H1 (cell line): ENCODE measurements around the gene KCTD21. TPM values are rescaled to one million over a fixed set of nuclear protein-coding genes. Genes with fewer than 3 reads are reported as not detected.

Source experiments
- BACH1 ChIP-seq: IDR thresholded peaks from 2 replicates; pipeline ENCODE4 v1.6.1; 2012; ENCODE audit warnings: low read length, improper control_type of control experiment
- CHD7 ChIP-seq: fragments of 300-600 bp; sonication (generic); IDR thresholded peaks from 2 replicates; pipeline ENCODE4 v1.7.1; 2012; ENCODE audit warnings: low read length, moderate library complexity, mild to moderate bottlenecking, inconsistent platforms; ENCODE audit not compliant: insufficient replicate concordance
- FOSL1 ChIP-seq: IDR thresholded peaks from 2 replicates; pipeline ENCODE4 v1.6.1; 2011; ENCODE audit warnings: mild to moderate bottlenecking, low read depth, low read length, moderate library complexity; ENCODE audit not compliant: insufficient read depth
- POLR2A ChIP-seq, 2 experiments: IDR thresholded peaks; 1 replicate in 1 of 2; 2 replicates in 1 of 2; pipeline ENCODE4 v1.6.1; 2011; ENCODE audit warnings: low read depth in 2 of 2, low read length in 2 of 2, mild to moderate bottlenecking in 2 of 2; ENCODE audit errors: control extremely low read depth in 1 of 2
- SP4 ChIP-seq: IDR thresholded peaks from 2 replicates; pipeline ENCODE4 v1.6.1; 2012; ENCODE audit warnings: low read length, inconsistent platforms
- polyA plus RNA-seq, 7 experiments: library from polyadenylated mRNA; depleted of rRNA in 3 of 7; stranded (reverse) in 5 of 7; unstranded in 2 of 7; fragments of >200 nt in 5 of 7; fragments of 200-250 nt in 2 of 7; gene quantifications; 1 replicate in 5 of 7; 2 replicates in 1 of 7; 4 replicates in 1 of 7; pipeline versions ENCODE4 v1.2.1 to v1.2.3, GENCODE V29; 2011 to 2013; ENCODE audit warnings: missing spikeins in 2 of 7, mixed read lengths in 2 of 7
- total RNA-seq: library from RNA; stranded (reverse); fragmentation: NEBNext Ultra II Directional; extraction: Animal tissue kit (Norgen Biotek cat#: 25700); gene quantifications from 2 replicates; pipeline ENCODE4 v1.2.1, GENCODE V29; 2021

KCTD21 gene
- total and polyA plus RNA-seq, 2 of the 8 experiments (the other 6 are each of a cell fraction or from before 2014, with no cell fraction given): 3.2 to 4.1 TPM

DNA sequence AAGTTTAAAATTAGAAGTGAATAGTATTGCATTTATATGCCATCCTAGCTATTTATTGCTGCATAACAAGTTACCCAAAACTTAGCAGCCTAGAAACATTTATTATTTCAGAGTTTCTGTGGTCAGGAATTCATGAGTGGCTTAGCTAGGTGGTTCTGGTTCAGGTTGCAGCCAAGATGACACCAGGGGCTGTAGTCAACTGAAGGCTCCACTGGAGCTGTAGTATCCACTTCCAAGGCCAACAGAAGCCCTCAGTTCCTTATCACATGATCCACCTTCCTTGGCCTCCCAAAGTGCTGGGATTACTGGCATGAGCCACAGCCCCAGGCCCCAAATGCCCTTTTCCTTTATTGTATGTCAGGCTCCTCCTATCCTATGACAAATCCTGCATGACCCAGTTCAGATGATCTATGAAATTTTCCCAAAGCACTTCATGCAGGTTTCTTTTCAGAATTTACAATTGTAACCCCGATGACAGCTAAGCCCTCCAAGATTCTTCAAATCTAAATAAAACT lies 42.9 kb downstream of the KCTD21 start (continued):
- TF ChIP-seq CHD7: no peak
- no peak for TF ChIP-seq FOSL1
- no peak for TF ChIP-seq POLR2A (IDR thresholded peaks at IDR 0.05; ENCODE audit: control extremely low read depth in 1 of 2, low read depth in 2 of 2, low read length in 2 of 2)
- no peak for TF ChIP-seq BACH1
- TF ChIP-seq SP4: no peak
